Activated naive CD4-positive, alpha-beta T cell (primary cell): ENCODE measurements around the gene AK6.
"Not testable (repeated sequence)": the region's sequence is repeated elsewhere in the genome, so short reads cannot be mapped to it uniquely, and the experiment has no call there.

Source experiments
- DNase-seq, 4 experiments: peaks; one replicate each; lab custom pipeline; 2025; lab: John Stamatoyannopoulos, UW

Gene AK6

GRCh38 chr5:69335341-69335935 is 33.9 kb downstream of the AK6 start:
- no peak for DNase-seq

GRCh38 chr5:69334793-69335268 is 34.5 kb downstream of the AK6 start:
- DNase-seq: peak in 3 of 4 experiments; percentile 31 to 62 (median 59)

GRCh38 chr5:69333668-69334315 is 35.5 kb downstream of the AK6 start:
- DNase-seq: not testable (repeated sequence)

GRCh38 chr5:69331528-69332445 is 37.5 kb downstream of the AK6 start:
- no peak for DNase-seq

GRCh38 chr5:69329905-69330489 is 39.3 kb downstream of the AK6 start:
- DNase-seq: no peak

GRCh38 chr5:69326365-69326764 is 43.0 kb downstream of the AK6 start:
- DNase-seq: no peak

- DNase-seq: no peak
Observed at GRCh38 chr5:69317391-69317790, 51.9 kb downstream of the AK6 start.

- DNase-seq: no peak
Observed at GRCh38 chr5:69315972-69316371, 53.3 kb downstream of the AK6 start.

- no peak for DNase-seq
Observed at GRCh38 chr5:69313428-69313827, 55.9 kb downstream of the AK6 start.

- DNase-seq: no peak
Observed at GRCh38 chr5:69312459-69313160, 56.7 kb downstream of the AK6 start.

- DNase-seq: no peak
Observed at GRCh38 chr5:69309380-69309779, 59.9 kb downstream of the AK6 start.

GRCh38 chr5:69308046-69308553 is 61.2 kb downstream of the AK6 start:
- no peak for DNase-seq

- no peak for DNase-seq
Observed at GRCh38 chr5:69305512-69305911, 63.8 kb downstream of the AK6 start.
